DOHH2 (cell line): ENCODE results near the gene MAP2K6.

Source experiments
- H3F3A ChIP-seq: fragments of 200-600 bp; sonication (generic), shearing (Covaris generic); 2 replicates; pipeline ENCODE4 v1.6.0; 2016; ENCODE audit warnings: antibody characterized with exemption, mild to moderate bottlenecking; ENCODE audit not compliant: control insufficient read depth, insufficient read depth
- H3K27ac ChIP-seq: fragments of 200-600 bp; sonication (generic); 2 replicates; pipeline ENCODE4 v1.5.1; 2014; ENCODE audit warnings: low read depth, mild to moderate bottlenecking, low read length, moderate library complexity
- H3K27me3 ChIP-seq: fragments of 200-600 bp; sonication (generic); 2 replicates; pipeline ENCODE4 v1.6.1; 2014; ENCODE audit warnings: mild to moderate bottlenecking, low read length, mixed read lengths; ENCODE audit not compliant: control insufficient read depth
- H3K36me3 ChIP-seq: fragments of 200-600 bp; sonication (generic); 2 replicates; pipeline ENCODE4 v1.6.1; 2014; ENCODE audit warnings: mild to moderate bottlenecking, low read length, moderate library complexity, mixed read lengths; ENCODE audit not compliant: control insufficient read depth
- H3K4me1 ChIP-seq: fragments of 200-600 bp; sonication (generic); 2 replicates; pipeline ENCODE4 v1.6.1; 2014; ENCODE audit warnings: mild to moderate bottlenecking, low read length, mixed read lengths; ENCODE audit not compliant: control insufficient read depth
- H3K4me2 ChIP-seq: fragments of 200-600 bp; sonication (generic); 2 replicates; pipeline ENCODE4 v1.6.0; 2014; ENCODE audit warnings: mild to moderate bottlenecking, low read length, moderate library complexity
- H3K4me3 ChIP-seq: fragments of 200-600 bp; sonication (generic); 2 replicates; pipeline ENCODE4 v1.5.1; 2014; ENCODE audit warnings: mild to moderate bottlenecking, low read length, mixed read lengths
- H3K79me2 ChIP-seq: fragments of 200-600 bp; sonication (generic); 2 replicates; pipeline ENCODE4 v1.6.1; 2014; ENCODE audit warnings: mild to moderate bottlenecking, low read length, mixed read lengths; ENCODE audit not compliant: control insufficient read depth
- H3K9me2 ChIP-seq: fragments of 200-600 bp; sonication (generic); replicated peaks from 2 replicates; pipeline ENCODE4 v1.6.1; 2014; ENCODE audit warnings: mild to moderate bottlenecking, low read length, mixed read lengths; ENCODE audit not compliant: control insufficient read depth
- H3K9me3 ChIP-seq: fragments of 200-600 bp; sonication (generic); 2 replicates; pipeline ENCODE4 v1.6.1; 2014; ENCODE audit warnings: antibody characterized with exemption, low read length, mixed read lengths; ENCODE audit not compliant: control insufficient read depth, insufficient read depth
- H4K20me1 ChIP-seq: fragments of 200-600 bp; sonication (generic); 2 replicates; pipeline ENCODE4 v1.6.0; 2014; ENCODE audit warnings: low read depth, mild to moderate bottlenecking, antibody characterized with exemption, low read length, moderate library complexity; ENCODE audit not compliant: control insufficient read depth, insufficient read depth
- EZH2phosphoT487 ChIP-seq: fragments of 200-600 bp; sonication (generic); IDR thresholded peaks from 2 replicates; pipeline ENCODE4 v1.6.1; 2017; ENCODE audit warnings: borderline replicate concordance, mild to moderate bottlenecking, antibody characterized with exemption, low read length, moderate library complexity, mixed read lengths
- TF ChIP-seq, protein P1 (sequence below): fragments of 200-600 bp; sonication (generic); IDR thresholded peaks from one replicate; pipeline ENCODE4 v1.5.1; 2014; ENCODE audit warnings: antibody characterized with exemption, mild to moderate bottlenecking, low read depth, low read length; ENCODE audit not compliant: poor library complexity, severe bottlenecking

The MAP2K6 gene

DNA sequence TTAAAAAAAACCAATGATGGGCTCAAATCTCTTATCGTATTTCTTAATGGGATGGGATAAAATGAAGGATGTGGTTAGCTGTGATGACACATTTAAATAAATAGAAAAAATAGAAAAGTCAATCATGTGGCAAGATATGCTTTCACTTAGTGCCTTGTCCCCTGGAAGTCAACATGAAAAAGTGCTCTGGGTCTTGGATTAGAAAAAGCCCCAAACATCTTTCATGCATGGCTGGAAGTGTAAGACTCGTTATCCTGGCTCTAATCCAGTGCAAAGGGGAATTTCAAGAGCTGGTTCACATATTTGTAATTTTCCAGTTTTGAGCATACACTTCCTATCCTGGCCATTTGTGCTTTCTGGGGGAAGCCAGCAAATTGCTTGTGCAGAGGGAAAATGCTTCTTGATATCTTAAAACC lies 160.9 kb downstream of the MAP2K6 start:
- peaks cover 40% of the 10 kb centered on the region for H3F3A ChIP-seq
- H3K27ac ChIP-seq = peak overlapping the region; percentile 97

DNA sequence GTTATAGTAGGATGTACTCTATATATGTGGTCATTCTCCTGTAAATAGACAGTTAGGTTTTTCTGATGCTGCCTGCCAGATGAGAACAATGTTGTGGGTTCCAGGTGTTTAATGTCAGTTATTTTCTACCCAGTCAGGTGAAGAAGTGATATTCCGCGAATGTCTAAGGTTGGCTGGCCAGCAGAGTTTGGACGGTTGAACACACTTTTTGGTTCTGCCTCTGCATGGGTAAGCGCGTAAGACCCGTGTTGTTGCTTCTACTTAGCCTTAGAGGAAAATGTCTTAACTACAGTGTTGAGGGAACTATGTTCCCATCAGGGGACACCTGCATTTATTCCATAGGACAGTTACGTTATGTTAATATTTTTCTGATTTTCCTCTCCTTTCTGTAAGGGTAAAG lies 162.6 kb downstream of the MAP2K6 start:
- Histone ChIP-seq H3K36me3 (no peaks in the 10 kb centered on the region; the same call in 1 of the 2 replicates), H3K27ac (peak overlapping the region; percentile 97), H3F3A (peaks cover 51% of the 10 kb centered on the region), H3K4me1 (peaks cover 99% of the 10 kb centered on the region), H4K20me1 (no peaks in the 10 kb centered on the region), H3K4me2 (peak overlapping the region; percentile 65), H3K4me3 (peak overlapping the region; percentile 57), H3K9me3 (no peaks in the 10 kb centered on the region), H3K9me2 (no peaks in the 10 kb centered on the region), H3K27me3 (no peaks in the 10 kb centered on the region), H3K79me2 (no peaks in the 10 kb centered on the region)
- TF ChIP-seq EZH2phosphoT487 = no peak
- TF ChIP-seq, protein P1, sequence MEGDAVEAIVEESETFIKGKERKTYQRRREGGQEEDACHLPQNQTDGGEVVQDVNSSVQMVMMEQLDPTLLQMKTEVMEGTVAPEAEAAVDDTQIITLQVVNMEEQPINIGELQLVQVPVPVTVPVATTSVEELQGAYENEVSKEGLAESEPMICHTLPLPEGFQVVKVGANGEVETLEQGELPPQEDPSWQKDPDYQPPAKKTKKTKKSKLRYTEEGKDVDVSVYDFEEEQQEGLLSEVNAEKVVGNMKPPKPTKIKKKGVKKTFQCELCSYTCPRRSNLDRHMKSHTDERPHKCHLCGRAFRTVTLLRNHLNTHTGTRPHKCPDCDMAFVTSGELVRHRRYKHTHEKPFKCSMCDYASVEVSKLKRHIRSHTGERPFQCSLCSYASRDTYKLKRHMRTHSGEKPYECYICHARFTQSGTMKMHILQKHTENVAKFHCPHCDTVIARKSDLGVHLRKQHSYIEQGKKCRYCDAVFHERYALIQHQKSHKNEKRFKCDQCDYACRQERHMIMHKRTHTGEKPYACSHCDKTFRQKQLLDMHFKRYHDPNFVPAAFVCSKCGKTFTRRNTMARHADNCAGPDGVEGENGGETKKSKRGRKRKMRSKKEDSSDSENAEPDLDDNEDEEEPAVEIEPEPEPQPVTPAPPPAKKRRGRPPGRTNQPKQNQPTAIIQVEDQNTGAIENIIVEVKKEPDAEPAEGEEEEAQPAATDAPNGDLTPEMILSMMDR = no peak

More for the DNA sequence above, 160.9 kb downstream of the MAP2K6 start:
- H3K9me3 ChIP-seq = no peaks in the 10 kb centered on the region
- peak overlapping the region; percentile 52 for H3K4me3 ChIP-seq
- peak overlapping the region; percentile 76 for H3K4me2 ChIP-seq
- no peak for TF ChIP-seq EZH2phosphoT487
- TF ChIP-seq, protein P1 = no peak
- no peaks in the 10 kb centered on the region for H3K9me2 ChIP-seq
- no peaks in the 10 kb centered on the region for H4K20me1 ChIP-seq
- no peaks in the 10 kb centered on the region for H3K79me2 ChIP-seq
- H3K36me3 ChIP-seq = no peaks in the 10 kb centered on the region; the same call in 1 of the 2 replicates
- H3K4me1 ChIP-seq = peaks cover 100% of the 10 kb centered on the region
- no peaks in the 10 kb centered on the region for H3K27me3 ChIP-seq

DNA sequence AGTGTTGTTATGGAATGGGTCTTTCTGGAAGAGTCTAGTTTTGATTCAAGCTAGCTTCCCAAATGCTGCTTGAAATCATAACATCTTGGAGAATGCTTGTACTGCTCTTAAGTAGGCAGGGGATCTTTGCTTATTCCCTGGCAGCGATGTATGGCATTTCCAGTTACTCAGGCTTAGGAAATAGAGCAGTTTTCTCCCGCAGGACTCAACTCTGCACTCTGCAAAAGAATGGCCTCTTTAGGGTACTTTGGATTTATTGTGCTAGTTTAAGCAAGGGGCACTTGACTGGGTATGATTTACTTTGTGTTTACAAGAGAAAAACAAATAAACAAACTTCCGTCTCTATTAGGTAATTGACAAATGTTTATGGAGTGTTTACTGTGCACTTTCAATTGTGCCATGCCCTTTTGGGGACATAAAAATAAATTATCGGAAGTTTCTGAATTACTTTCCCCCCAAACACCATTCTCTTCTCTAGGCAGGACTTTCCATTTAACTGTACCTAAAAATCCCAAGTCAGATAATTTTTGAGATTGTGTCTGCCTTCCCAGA lies 164.0 kb downstream of the MAP2K6 start:
- no peaks in the 10 kb centered on the region for H3K79me2 ChIP-seq
- H3K36me3 ChIP-seq = no peaks in the 10 kb centered on the region; the same call in 1 of the 2 replicates
- TF ChIP-seq, protein P1 = no peak
- no peak for TF ChIP-seq EZH2phosphoT487
- peak overlapping the region; percentile 22 for H3K4me3 ChIP-seq
- peak overlapping the region; percentile 97 for H3K27ac ChIP-seq
- H3K27me3 ChIP-seq = no peaks in the 10 kb centered on the region
- H4K20me1 ChIP-seq = no peaks in the 10 kb centered on the region
- no peaks in the 10 kb centered on the region for H3K9me2 ChIP-seq
- peak overlapping the region; percentile 65 for H3K4me2 ChIP-seq
- peaks cover 99% of the 10 kb centered on the region for H3K4me1 ChIP-seq
- H3K9me3 ChIP-seq = no peaks in the 10 kb centered on the region
- H3F3A ChIP-seq = peaks cover 57% of the 10 kb centered on the region
